ENCODE measurements around the gene GNAI2.
A peak's percentile ranks its signal among the peaks of the same experiment; 100 is the strongest.

The GNAI2 gene

DNA sequence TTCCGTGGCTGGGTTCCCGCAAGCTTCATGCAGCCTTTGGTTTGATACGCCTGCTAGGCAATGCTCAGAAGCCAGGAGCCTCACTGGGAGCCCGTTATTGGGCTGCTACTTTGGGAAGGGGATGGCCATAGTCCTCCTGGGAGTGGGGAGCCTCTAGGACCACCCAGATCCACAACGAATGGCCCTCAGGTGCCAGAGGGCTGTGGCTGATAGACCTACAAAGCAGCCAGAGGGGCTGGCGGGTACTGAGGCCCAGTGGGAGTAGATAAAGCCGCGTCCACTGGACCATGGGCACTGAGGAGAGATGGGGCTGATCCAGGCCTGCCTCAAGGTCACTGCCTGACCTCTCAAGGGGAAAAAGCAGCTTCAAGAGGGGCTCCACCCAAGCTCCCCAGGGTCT lies 43.9 kb upstream of the GNAI2 start:
- intact Hi-C loops (cut with DNase I; ENCODE audit: low total_unique reads): loop anchor here (2.0 kb wide), 1 partner anchor 81 kb away; no protein-coding TSS in a partner anchor

DNA sequence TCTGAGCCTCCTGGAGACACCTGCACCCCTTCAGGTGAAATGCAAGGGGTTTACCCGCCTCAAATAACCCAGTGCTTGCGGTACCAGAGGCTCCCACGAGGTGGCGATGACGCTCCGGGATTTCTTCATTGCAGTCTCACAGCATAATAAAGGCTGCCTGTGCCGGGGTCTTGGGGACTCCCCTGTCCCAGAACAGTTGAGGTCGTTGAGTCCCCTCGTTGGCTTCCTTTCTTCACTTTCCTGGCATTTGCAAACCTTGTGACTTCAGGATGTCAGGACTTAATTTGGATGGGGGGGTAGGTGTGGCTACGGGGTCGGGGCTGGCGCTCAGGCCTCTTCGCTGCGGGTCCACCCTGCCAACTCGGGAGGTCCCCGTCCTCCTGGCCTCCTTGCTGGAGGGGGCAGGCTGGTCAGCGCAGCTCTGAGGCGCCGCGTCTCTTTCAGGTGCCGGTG lies 43.3 kb upstream of the GNAI2 start:
- no peak overlapping the region for H3K4me3 ChIP-seq
- no peak overlapping the region for H3K27ac ChIP-seq
- peaks cover 0 to 9% (median 0%) of the 10 kb centered on the region in 3 donors for H3K36me3 ChIP-seq
- TF ChIP-seq, protein P1, sequence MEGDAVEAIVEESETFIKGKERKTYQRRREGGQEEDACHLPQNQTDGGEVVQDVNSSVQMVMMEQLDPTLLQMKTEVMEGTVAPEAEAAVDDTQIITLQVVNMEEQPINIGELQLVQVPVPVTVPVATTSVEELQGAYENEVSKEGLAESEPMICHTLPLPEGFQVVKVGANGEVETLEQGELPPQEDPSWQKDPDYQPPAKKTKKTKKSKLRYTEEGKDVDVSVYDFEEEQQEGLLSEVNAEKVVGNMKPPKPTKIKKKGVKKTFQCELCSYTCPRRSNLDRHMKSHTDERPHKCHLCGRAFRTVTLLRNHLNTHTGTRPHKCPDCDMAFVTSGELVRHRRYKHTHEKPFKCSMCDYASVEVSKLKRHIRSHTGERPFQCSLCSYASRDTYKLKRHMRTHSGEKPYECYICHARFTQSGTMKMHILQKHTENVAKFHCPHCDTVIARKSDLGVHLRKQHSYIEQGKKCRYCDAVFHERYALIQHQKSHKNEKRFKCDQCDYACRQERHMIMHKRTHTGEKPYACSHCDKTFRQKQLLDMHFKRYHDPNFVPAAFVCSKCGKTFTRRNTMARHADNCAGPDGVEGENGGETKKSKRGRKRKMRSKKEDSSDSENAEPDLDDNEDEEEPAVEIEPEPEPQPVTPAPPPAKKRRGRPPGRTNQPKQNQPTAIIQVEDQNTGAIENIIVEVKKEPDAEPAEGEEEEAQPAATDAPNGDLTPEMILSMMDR (IDR thresholded peaks at IDR 0.05): peak; percentile 89 to 96
- no peaks in the 10 kb centered on the region for H3K9me3 ChIP-seq
- peaks cover 0 to 28% (median 19%) of the 10 kb centered on the region in 4 donors for H3K4me1 ChIP-seq
- intact Hi-C loops (cut with DNase I; ENCODE audit: low total_unique reads): loop anchor here (2.0 kb wide), 1 partner anchor 80 kb away; no protein-coding TSS in a partner anchor
- peaks cover 2 to 41% of the 10 kb centered on the region in 2 donors for H3K27me3 ChIP-seq
- peak; percentile 62 to 79 for DNase-seq

More for the DNA sequence above, 43.9 kb upstream of the GNAI2 start:
- Histone ChIP-seq H3K9me3 (no peaks in the 10 kb centered on the region), H3K36me3 (peaks cover 0 to 13% (median 0%) of the 10 kb centered on the region in 3 donors), H3K27ac (no peak overlapping the region), H3K27me3 (peaks cover 2 to 41% of the 10 kb centered on the region in 2 donors), H3K4me3 (no peak overlapping the region), H3K4me1 (peaks cover 0 to 28% (median 19%) of the 10 kb centered on the region in 4 donors)
- DNase-seq: no peak
- TF ChIP-seq, protein P1 (IDR thresholded peaks at IDR 0.05): no peak

DNA sequence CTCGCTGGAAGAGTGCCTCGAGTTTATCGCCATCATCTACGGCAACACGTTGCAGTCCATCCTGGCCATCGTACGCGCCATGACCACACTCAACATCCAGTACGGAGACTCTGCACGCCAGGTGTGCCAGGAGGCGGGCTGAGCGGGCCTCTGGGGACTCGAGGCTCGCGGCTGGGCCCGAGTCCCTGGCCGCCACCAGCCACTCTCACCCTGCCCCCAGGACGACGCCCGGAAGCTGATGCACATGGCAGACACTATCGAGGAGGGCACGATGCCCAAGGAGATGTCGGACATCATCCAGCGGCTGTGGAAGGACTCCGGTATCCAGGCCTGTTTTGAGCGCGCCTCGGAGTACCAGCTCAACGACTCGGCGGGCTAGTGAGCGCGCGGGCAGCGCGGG lies 42.7 kb upstream of the GNAI2 start:
- peaks cover 0 to 28% (median 19%) of the 10 kb centered on the region in 4 donors for H3K4me1 ChIP-seq
- H3K27me3 ChIP-seq: peaks cover 2 to 47% of the 10 kb centered on the region in 2 donors
- no peak overlapping the region for H3K27ac ChIP-seq
- H3K36me3 ChIP-seq: peaks cover 0 to 3% (median 0%) of the 10 kb centered on the region in 3 donors
- DNase-seq: no peak
- H3K9me3 ChIP-seq: no peaks in the 10 kb centered on the region
- TF ChIP-seq, protein P1 (IDR thresholded peaks at IDR 0.05): no peak
- intact Hi-C loops (cut with DNase I; ENCODE audit: low total_unique reads): loop anchor here (2.0 kb wide), 1 partner anchor 80 kb away; no protein-coding TSS in a partner anchor
- no peak overlapping the region for H3K4me3 ChIP-seq

DNA sequence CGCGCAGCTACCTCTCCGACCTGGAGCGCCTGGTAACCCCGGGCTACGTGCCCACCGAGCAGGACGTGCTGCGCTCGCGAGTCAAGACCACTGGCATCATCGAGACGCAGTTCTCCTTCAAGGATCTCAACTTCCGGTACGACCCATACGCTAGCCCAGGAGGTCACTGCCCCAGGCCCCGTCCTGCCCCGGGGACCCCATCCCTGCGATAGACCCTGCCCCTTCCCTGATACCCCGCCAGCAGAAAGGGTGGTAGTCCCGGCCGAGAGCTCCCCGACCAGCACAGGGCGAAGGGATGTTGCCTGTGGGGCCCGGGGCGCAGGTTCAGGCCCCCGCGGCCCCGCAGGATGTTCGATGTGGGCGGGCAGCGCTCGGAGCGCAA lies 42.3 kb upstream of the GNAI2 start:
- intact Hi-C loops (cut with DNase I; ENCODE audit: low total_unique reads): loop anchor here (1.0 to 2.0 kb wide), 2 partner anchors 33 to 79 kb away; no protein-coding TSS in a partner anchor
- Histone ChIP-seq H3K27me3 (peaks cover 2 to 51% of the 10 kb centered on the region in 2 donors), H3K4me3 (no peak overlapping the region), H3K4me1 (peaks cover 0 to 28% (median 19%) of the 10 kb centered on the region in 4 donors), H3K27ac (no peak overlapping the region), H3K36me3 (no peaks in the 10 kb centered on the region), H3K9me3 (no peaks in the 10 kb centered on the region)
- TF ChIP-seq, protein P1 (IDR thresholded peaks at IDR 0.05): no peak
- no peak for DNase-seq

DNA sequence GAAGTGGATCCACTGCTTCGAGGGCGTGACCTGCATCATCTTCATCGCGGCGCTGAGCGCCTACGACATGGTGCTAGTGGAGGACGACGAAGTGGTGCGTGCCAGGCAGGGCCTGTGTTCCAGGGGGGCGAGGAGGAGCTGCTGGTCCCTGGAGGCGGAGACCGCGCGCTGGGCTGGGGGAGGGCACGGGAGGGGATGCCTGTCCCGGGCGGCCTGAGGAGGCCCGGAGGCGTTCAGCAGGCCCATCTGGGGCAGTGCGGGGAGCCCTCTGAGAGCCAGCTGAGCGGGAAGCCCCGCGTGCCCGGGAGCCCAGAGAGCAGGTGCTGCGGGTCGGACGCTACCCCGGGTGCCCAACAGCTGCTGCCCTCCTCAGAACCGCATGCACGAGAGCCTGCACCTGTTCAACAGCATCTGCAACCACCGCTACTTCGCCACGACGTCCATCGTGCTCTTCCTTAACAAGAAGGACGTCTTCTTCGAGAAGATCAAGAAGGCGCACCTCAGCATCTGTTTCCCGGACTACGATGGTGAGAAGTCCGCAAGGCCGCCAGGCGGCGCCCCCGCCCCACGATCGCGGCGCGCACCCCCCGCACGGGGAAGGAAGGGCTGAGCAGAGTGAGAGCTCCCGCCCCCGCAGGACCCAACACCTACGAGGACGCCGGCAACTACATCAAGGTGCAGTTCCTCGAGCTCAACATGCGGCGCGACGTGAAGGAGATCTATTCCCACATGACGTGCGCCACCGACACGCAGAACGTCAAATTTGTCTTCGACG lies 41.7 kb upstream of the GNAI2 start:
- TF ChIP-seq, protein P1 (IDR thresholded peaks at IDR 0.05): peak; percentile 71 to 82
- DNase-seq: peak in 1 of 2 donors; percentile 45
- Histone ChIP-seq H3K9me3 (no peaks in the 10 kb centered on the region), H3K27ac (no peak overlapping the region), H3K4me3 (no peak overlapping the region), H3K4me1 (peaks cover 0 to 25% (median 19%) of the 10 kb centered on the region in 4 donors), H3K36me3 (no peaks in the 10 kb centered on the region), H3K27me3 (peaks cover 2 to 51% of the 10 kb centered on the region in 2 donors)
- intact Hi-C loops (cut with DNase I; ENCODE audit: low total_unique reads): loop anchor here (1.0 kb wide), 1 partner anchor 32 kb away; no protein-coding TSS in a partner anchor
